Astrocyte (in vitro differentiated cells and primary cell): Measurements from ENCODE around the gene ORAI1. TPM values are rescaled to one million over a fixed set of nuclear protein-coding genes. Genes with fewer than 3 reads are reported as not detected.
"Not testable (repeated sequence)": the region's sequence is repeated elsewhere in the genome, so short reads cannot be mapped to it uniquely, and the experiment has no call there.

ENCODE experiments used
- DNase-seq: peaks from one replicate; pipeline ENCODE4 v3.0.0-alpha.2; 2010; ENCODE audit warnings: low read depth
- FAIRE-seq: peaks from 2 replicates; lab custom pipeline; 2011; peaks lifted over from hg19 to GRCh38; lab: Jason Lieb, UNC
- H2AFZ ChIP-seq: 2 replicates; pipeline ENCODE4 v1.6.0; 2012; ENCODE audit warnings: low read depth, low read length, inconsistent platforms
- H3K27ac ChIP-seq: 2 replicates; pipeline ENCODE4 v1.5.1; 2011; ENCODE audit warnings: low read depth, low read length, inconsistent platforms
- H3K27me3 ChIP-seq: 2 replicates; pipeline ENCODE4 v1.6.0; 2011; ENCODE audit warnings: low read length, inconsistent platforms; ENCODE audit not compliant: insufficient read depth
- H3K36me3 ChIP-seq: 2 replicates; pipeline ENCODE4 v1.5.1; 2011; ENCODE audit warnings: low read length, inconsistent platforms; ENCODE audit not compliant: insufficient read depth
- H3K4me1 ChIP-seq: 2 replicates; pipeline ENCODE4 v1.5.1; 2011; ENCODE audit warnings: low read length, inconsistent platforms; ENCODE audit not compliant: insufficient read depth
- H3K4me2 ChIP-seq: 2 replicates; pipeline ENCODE4 v1.6.0; 2012; ENCODE audit warnings: low read length, inconsistent platforms
- H3K4me3 ChIP-seq: 2 replicates; pipeline ENCODE4 v1.5.1; 2011; ENCODE audit warnings: low read depth, mild to moderate bottlenecking, low read length, inconsistent platforms; ENCODE audit not compliant: insufficient read depth
- H3K79me2 ChIP-seq: 2 replicates; pipeline ENCODE4 v1.6.0; 2012; ENCODE audit warnings: mild to moderate bottlenecking, low read length, inconsistent platforms; ENCODE audit not compliant: insufficient read depth
- H3K9ac ChIP-seq: 2 replicates; pipeline ENCODE4 v1.6.0; 2012; ENCODE audit warnings: mild to moderate bottlenecking, low read length, inconsistent platforms
- H3K9me3 ChIP-seq: 2 replicates; pipeline ENCODE4 v1.5.1; 2012; ENCODE audit warnings: low read depth, mild to moderate bottlenecking, low read length, inconsistent platforms; ENCODE audit not compliant: insufficient read depth
- H4K20me1 ChIP-seq: 2 replicates; pipeline ENCODE4 v1.6.0; 2012; ENCODE audit warnings: low read length, inconsistent platforms; ENCODE audit not compliant: insufficient read depth
- H3K27ac Mint-ChIP-seq: one replicate; pipeline ENCODE4 v1.8.0; 2021; ENCODE audit warnings: mild to moderate bottlenecking, mixed read lengths; ENCODE audit not compliant: unreplicated experiment
- H3K27me3 Mint-ChIP-seq: one replicate; pipeline ENCODE4 v1.8.0; 2021; ENCODE audit warnings: low read depth, mixed read lengths; ENCODE audit not compliant: unreplicated experiment
- H3K36me3 Mint-ChIP-seq: one replicate; pipeline ENCODE4 v1.8.0; 2021; ENCODE audit warnings: low read depth, mixed read lengths; ENCODE audit not compliant: unreplicated experiment
- H3K4me1 Mint-ChIP-seq: one replicate; pipeline ENCODE4 v1.8.0; 2021; ENCODE audit warnings: low read depth, mixed read lengths; ENCODE audit not compliant: unreplicated experiment
- H3K4me3 Mint-ChIP-seq: one replicate; pipeline ENCODE4 v1.8.0; 2021; ENCODE audit warnings: mild to moderate bottlenecking, moderate library complexity, mixed read lengths; ENCODE audit not compliant: unreplicated experiment
- H3K9me3 Mint-ChIP-seq: one replicate; pipeline ENCODE4 v1.8.0; 2021; ENCODE audit warnings: mild to moderate bottlenecking, mixed read lengths; ENCODE audit not compliant: unreplicated experiment
- CTCF ChIP-seq: IDR thresholded peaks from 2 replicates; pipeline ENCODE4 v1.5.1; 2011; ENCODE audit warnings: low read depth, mild to moderate bottlenecking, inconsistent platforms, low read length, moderate library complexity; ENCODE audit not compliant: insufficient read depth
- EZH2 ChIP-seq: IDR thresholded peaks from 2 replicates; pipeline ENCODE4 v1.6.1; 2012; ENCODE audit warnings: mild to moderate bottlenecking, low read length, inconsistent platforms; ENCODE audit not compliant: insufficient read depth
- total RNA-seq: library from RNA; stranded (reverse); gene quantifications from 2 replicates; pipeline ENCODE4 v1.2.1, GENCODE V29; 2021

The ORAI1 gene
- total RNA-seq, 1 donor from 2014 or later, result 20.4 TPM

DNA sequence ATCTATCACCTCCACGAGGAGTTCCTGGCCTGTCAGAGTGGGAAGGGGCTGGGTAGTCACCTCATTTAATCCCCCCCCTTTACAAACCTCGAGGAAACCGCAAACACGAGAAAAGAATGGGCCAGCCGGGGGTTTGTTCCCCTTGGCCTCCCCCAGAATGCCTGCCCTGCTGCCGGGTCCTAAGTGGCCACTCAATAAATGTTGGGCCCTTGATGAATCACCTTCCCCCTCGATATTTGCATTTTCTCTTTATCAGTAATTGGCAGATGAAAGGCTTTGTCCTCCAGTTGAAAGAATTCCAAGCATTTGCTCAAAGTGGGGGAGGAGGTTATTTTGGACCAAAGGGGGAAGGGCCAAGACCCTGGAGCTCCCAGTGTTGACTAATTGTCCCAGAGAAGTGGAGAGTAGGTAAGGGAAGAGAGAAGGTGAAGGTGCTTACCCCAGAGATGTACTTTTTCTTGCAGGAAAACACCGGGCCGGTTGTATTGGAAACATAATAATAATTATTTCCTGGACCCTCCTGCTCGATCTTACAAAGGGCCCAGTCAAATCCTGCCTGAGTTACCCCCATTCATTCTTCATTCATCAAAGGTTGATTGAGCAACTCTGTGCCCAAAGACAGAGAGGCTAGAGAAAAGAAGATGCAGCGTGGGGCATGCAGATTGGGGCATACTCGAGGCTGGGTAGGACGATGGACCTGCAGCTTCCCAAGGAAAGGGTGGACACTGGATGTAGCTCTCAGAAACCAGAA, 43.6 kb upstream of the ORAI1 start:
- FAIRE-seq, result no peak
- TF ChIP-seq EZH2, result no peak
- TF ChIP-seq CTCF, result no peak
- H3K9ac ChIP-seq, result peak overlapping the region; percentile 85
- no peak overlapping the region for H2AFZ ChIP-seq
- Mint-ChIP-seq H3K4me3 (peak overlapping the region; percentile 60), H3K36me3 (no peaks in the 10 kb centered on the region), H3K9me3 (no peaks in the 10 kb centered on the region), H3K4me1 (peaks cover 25% of the 10 kb centered on the region), H3K27ac (no peak overlapping the region), H3K27me3 (no peaks in the 10 kb centered on the region)
- no peak overlapping the region for H3K4me3 ChIP-seq
- no peaks in the 10 kb centered on the region for H3K9me3 ChIP-seq
- H3K79me2 ChIP-seq, result no peaks in the 10 kb centered on the region
- no peaks in the 10 kb centered on the region for H4K20me1 ChIP-seq
- DNase-seq, result peak; percentile 61
- peaks cover 37% of the 10 kb centered on the region for H3K4me1 ChIP-seq
- no peaks in the 10 kb centered on the region for H3K36me3 ChIP-seq
- peak overlapping the region; percentile 86 for H3K4me2 ChIP-seq
- H3K27ac ChIP-seq, result no peak overlapping the region
- no peaks in the 10 kb centered on the region for H3K27me3 ChIP-seq

GRCh38 chr12:121583334-121583661, 43.0 kb upstream of the ORAI1 start:
- not testable (repeated sequence) for H3K4me3 Mint-ChIP-seq, H3K27me3 ChIP-seq, H3K36me3 Mint-ChIP-seq, H3K27me3 Mint-ChIP-seq, H3K36me3 ChIP-seq, H3K27ac Mint-ChIP-seq, FAIRE-seq, H2AFZ ChIP-seq, H3K9me3 ChIP-seq, H3K9ac ChIP-seq, DNase-seq, H4K20me1 ChIP-seq, H3K79me2 ChIP-seq, H3K27ac ChIP-seq, H3K9me3 Mint-ChIP-seq, H3K4me3 ChIP-seq
- peaks cover 25% of the 10 kb centered on the region for H3K4me1 Mint-ChIP-seq
- Histone ChIP-seq H3K4me1 (peaks cover 32% of the 10 kb centered on the region), H3K4me2 (peak overlapping the region; percentile 86)

GRCh38 chr12:121584885-121585284, 41.4 kb upstream of the ORAI1 start:
- not testable (repeated sequence) for DNase-seq, H3K27ac ChIP-seq, H3K36me3 Mint-ChIP-seq, H3K4me3 ChIP-seq, H3K27ac Mint-ChIP-seq, H3K4me2 ChIP-seq, H3K27me3 Mint-ChIP-seq, FAIRE-seq, H2AFZ ChIP-seq, H3K9me3 ChIP-seq, H3K27me3 ChIP-seq, H3K4me3 Mint-ChIP-seq, H3K9me3 Mint-ChIP-seq, H3K79me2 ChIP-seq, H4K20me1 ChIP-seq, H3K36me3 ChIP-seq, H3K9ac ChIP-seq
- H3K4me1 ChIP-seq, result peaks cover 25% of the 10 kb centered on the region
- peaks cover 22% of the 10 kb centered on the region for H3K4me1 Mint-ChIP-seq
